HG02938 (cell line): ENCODE measurements around the gene GADD45GIP1.

Source experiments
- ATAC-seq: cut with Tn5 transposase; IDR thresholded peaks from one replicate; pipeline ENCODE4 v1.9.1; 2021; ENCODE audit warnings: mild to moderate bottlenecking, moderate library complexity; ENCODE audit not compliant: unreplicated experiment

GADD45GIP1 gene

GRCh38 chr19:12913851-12914690, 43.0 kb downstream of the GADD45GIP1 start:
- ATAC-seq, result no peak

DNA sequence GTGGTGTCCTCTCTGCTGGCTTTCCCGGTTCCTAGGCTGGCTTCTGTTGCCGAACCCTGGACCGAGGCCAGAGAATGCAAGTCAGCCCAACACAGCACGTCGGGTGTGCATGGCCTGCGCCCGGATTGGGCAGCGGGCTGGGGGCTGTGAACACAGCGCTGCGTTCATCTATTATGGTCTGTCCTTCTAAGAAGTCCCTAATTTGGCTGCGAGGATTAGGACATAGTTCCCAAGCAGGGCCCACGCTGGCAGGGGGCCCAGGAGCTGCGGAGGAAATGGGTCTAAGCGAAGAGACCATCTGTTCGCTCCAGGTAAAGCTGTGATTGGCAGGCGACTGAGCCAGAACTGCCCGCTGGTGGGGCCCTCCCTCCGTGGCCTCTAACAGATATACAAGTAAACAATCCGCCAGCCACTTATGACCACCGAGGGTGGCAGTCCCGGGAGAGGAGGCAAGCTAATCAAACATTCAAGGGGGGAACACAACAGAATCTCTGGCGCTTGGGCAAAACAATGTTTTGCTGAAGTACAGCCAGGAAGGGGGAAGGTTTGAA, 43.9 kb downstream of the GADD45GIP1 start:
- ATAC-seq, result no peak

DNA sequence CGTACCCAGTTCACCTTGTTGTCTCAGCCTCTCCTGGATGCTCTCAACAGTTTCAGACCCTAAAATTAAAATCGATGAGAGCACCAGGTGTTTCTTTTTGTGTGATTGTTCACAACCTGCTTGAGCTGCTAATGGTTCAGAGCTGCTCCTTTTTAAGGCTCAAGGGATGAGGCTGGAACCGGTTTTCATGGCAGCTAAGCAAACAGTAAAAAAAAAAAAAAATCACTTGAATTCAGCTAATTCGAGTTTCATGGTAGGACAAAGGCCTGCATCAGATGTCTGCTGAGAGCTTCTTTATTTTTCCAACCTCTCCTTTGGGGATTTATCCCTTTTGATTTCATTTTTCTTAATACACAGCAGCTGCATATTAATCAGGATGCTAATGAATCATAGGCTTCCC, 44.5 kb downstream of the GADD45GIP1 start:
- no peak for ATAC-seq

- ATAC-seq, result no peak
Observed at GRCh38 chr19:12907166-12907565, 49.9 kb downstream of the GADD45GIP1 start.
